Uterus (tissue), 2 donors: ENCODE data around the gene STH.

Experiments
- CTCF ChIP-seq, 4 experiments: fragments of 200-600 bp in 2 of 4; fragments of 450-650 bp in 2 of 4; sonication (generic) in 2 of 4; IDR thresholded peaks; one replicate each; pipeline ENCODE4 v1.5.1; 2016 to 2019; ENCODE audit warnings: antibody characterized with exemption in 4 of 4, mild to moderate bottlenecking in 2 of 4, moderate library complexity in 1 of 4
- POLR2A ChIP-seq, 2 donors: fragments of 450-650 bp; IDR thresholded peaks; one replicate each; pipeline ENCODE4 v1.6.1; 2016; ENCODE audit warnings: antibody characterized with exemption in 2 of 2, mild to moderate bottlenecking in 1 of 2, moderate library complexity in 1 of 2

- no peak for TF ChIP-seq CTCF (IDR thresholded peaks at IDR 0.05)
- TF ChIP-seq POLR2A (IDR thresholded peaks at IDR 0.05): no peak
Observed at GRCh38 chr17:46028981-46029565, 30.0 kb downstream of the STH start.
